SK-N-SH treated with all-trans-retinoic acid at 6 μM for 48 hours (cell line): Measurements from ENCODE around the gene SIX5.

Source experiments
- ATAC-seq: fragments of 200-7000 bp; cut with Tn5 transposase; 3 replicates; pipeline ENCODE4 v1.9.1; 2020; ENCODE audit warnings: mild to moderate bottlenecking, moderate library complexity
- ARNTL ChIP-seq: fragments of 450-650 bp; formaldehyde crosslinking; IDR thresholded peaks from 2 replicates; pipeline ENCODE4 v1.5.0; 2020; ENCODE audit warnings: low read depth, mild to moderate bottlenecking, moderate library complexity, borderline replicate concordance
- CREB5 ChIP-seq: fragments of 250-450 bp; sonication (Bioruptor Pico); IDR thresholded peaks from 2 replicates; pipeline ENCODE4 v1.5.1; 2020; ENCODE audit warnings: low read depth, mild to moderate bottlenecking, moderate library complexity
- ESRRG ChIP-seq: fragments of 250-450 bp; sonication (Bioruptor Pico); IDR thresholded peaks from 2 replicates; pipeline ENCODE4 v1.6.1; 2021; ENCODE audit warnings: mild to moderate bottlenecking
- GLIS3 ChIP-seq: fragments of 250-450 bp; sonication (Bioruptor Pico); IDR thresholded peaks from 2 replicates; pipeline ENCODE4 v1.5.0; 2020; ENCODE audit warnings: mild to moderate bottlenecking, moderate library complexity
- ISL1 ChIP-seq: fragments of 250-450 bp; sonication (Bioruptor Pico); IDR thresholded peaks from 2 replicates; pipeline ENCODE4 v2.1.2; 2022; ENCODE audit warnings: mild to moderate bottlenecking, moderate library complexity
- OSR1 ChIP-seq: fragments of 250-450 bp; sonication (Bioruptor Pico); IDR thresholded peaks from 2 replicates; pipeline ENCODE4 v1.8.0; 2022; ENCODE audit warnings: moderate library complexity, mild to moderate bottlenecking, inconsistent platforms
- POU6F1 ChIP-seq: fragments of 250-450 bp; sonication (Bioruptor Pico); IDR thresholded peaks from 2 replicates; pipeline ENCODE4 v1.8.0; 2021; ENCODE audit warnings: low read depth, mild to moderate bottlenecking, moderate library complexity, borderline replicate concordance
- PPARA ChIP-seq: fragments of 250-450 bp; sonication (Bioruptor Pico); IDR thresholded peaks from 2 replicates; pipeline ENCODE4 v1.5.0; 2020; ENCODE audit warnings: mild to moderate bottlenecking, borderline replicate concordance
- RARB ChIP-seq: fragments of 250-450 bp; sonication (Bioruptor Pico); IDR thresholded peaks from 2 replicates; pipeline ENCODE4 v1.8.0; 2021; ENCODE audit warnings: mild to moderate bottlenecking, moderate library complexity
- SNAI2 ChIP-seq: fragments of 250-450 bp; sonication (Bioruptor Pico); IDR thresholded peaks from 2 replicates; pipeline ENCODE4 v1.5.0; 2020; ENCODE audit warnings: mild to moderate bottlenecking, moderate library complexity
- TCF4 ChIP-seq: fragments of 250-450 bp; sonication (Bioruptor Pico); IDR thresholded peaks from 2 replicates; pipeline ENCODE4 v1.8.0; 2021; ENCODE audit warnings: mild to moderate bottlenecking, moderate library complexity, borderline replicate concordance
- TSHZ2 ChIP-seq: fragments of 250-450 bp; sonication (Bioruptor Pico); IDR thresholded peaks from 2 replicates; pipeline ENCODE4 v1.5.0; 2020; ENCODE audit warnings: mild to moderate bottlenecking, moderate library complexity
- ZFP30 ChIP-seq: fragments of 450-650 bp; formaldehyde crosslinking; IDR thresholded peaks from 2 replicates; pipeline ENCODE4 v1.5.0; 2022; ENCODE audit warnings: mild to moderate bottlenecking, moderate library complexity
- ZNF565 ChIP-seq: fragments of 450-650 bp; formaldehyde crosslinking; conservative IDR thresholded peaks from 2 replicates; pipeline ENCODE4 v1.5.0; 2020; ENCODE audit warnings: low read depth, mild to moderate bottlenecking, moderate library complexity
- ZNF70 ChIP-seq: fragments of 450-650 bp; formaldehyde crosslinking; IDR thresholded peaks from 2 replicates; pipeline ENCODE4 v1.5.0; 2020; ENCODE audit warnings: mild to moderate bottlenecking, moderate library complexity
- ZNF8 ChIP-seq: fragments of 450-650 bp; formaldehyde crosslinking; IDR thresholded peaks from 2 replicates; pipeline ENCODE4 v1.5.0; 2020; ENCODE audit warnings: mild to moderate bottlenecking, moderate library complexity
- TF ChIP-seq, protein P1 (sequence below): fragments of 250-450 bp; sonication (Bioruptor Pico); IDR thresholded peaks from 2 replicates; pipeline ENCODE4 v1.8.0; 2020; ENCODE audit warnings: mild to moderate bottlenecking, moderate library complexity, borderline replicate concordance

SIX5 gene

DNA sequence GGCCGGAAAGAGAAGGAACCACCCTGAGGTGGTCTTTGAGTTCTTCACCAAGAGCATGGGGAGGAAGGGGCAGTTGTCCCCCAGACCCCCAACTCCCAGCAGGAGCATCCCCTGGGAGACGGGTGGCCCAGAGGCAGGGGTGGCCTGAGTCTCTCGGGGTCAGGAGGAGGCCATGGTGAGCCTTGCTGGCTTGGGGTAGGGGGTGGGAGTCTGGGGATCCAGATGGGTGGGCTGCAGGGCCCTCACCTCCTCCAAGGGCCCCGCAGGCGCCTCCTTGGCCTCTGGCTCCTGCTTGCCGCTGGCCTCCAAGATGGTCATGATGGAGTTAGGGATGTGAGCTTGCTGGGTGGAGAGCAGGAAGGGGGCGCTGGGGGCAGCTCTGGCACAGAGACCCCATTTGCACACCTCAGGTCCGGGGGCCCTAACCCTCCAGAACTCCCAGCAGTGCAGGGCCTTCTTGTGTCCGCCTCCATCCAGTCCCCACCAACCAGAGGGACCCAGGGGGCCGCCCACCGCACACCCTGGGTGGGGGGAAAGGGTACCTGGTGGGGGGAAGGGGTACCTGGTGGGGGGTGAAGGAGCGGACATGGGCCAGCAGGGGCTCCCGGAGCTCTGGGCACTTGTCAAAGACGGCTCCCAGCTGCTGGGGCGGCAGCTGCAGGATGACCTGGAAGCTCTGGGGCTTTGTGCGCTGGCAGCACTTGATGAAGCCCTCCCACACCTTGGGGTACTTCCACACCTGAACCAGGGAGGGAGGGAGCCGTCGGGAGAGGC lies 47.4 kb upstream of the SIX5 start:
- ATAC-seq = no peak

DNA sequence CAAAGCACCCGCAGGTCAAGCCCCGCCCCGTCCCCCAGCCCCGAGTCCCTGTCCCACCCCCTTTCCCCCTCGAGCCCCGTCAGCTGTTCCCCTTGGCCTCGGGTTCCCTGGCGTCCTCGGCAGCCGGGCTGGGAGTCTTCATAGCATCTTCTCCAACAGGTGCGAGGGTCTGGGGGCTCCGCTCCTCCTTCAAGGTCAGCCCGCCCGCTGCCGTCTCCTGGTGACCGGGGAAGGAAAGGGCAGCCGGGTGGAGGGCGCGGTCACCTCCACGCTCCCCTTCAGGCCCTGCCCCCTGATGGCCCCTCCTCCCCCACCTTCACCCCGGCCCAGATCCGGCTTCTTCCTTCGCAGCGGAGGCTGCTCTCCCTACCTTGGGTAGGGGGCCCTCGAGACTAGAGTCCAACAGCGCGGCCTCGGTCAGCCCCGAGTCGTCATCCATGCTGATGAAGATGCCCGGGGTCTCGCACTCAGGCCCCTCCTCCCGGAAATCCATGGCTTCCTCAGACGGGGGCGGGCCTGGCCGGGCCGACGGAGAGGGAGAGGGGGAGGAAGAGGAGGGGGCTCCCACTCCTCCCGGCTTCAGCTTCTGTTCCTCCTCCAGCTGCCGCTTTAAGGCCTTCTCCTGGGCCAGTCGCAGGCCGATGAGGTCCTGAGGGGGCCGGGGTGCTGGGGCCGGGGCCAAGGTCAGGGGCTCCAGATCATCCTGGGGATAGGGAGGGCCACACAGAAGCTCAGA lies 46.6 kb upstream of the SIX5 start:
- TF ChIP-seq ESRRG (CRISPR knock-in tag) (no peak), POU6F1 (CRISPR knock-in tag) (no peak), ZNF70 (CRISPR knock-in tag) (no peak)
- TF ChIP-seq, all 23 proteins: peak for 0
- no peak for ATAC-seq

More for the DNA sequence above, 47.4 kb upstream of the SIX5 start:
- no peak for TF ChIP-seq ESRRG (CRISPR knock-in tag)
- TF ChIP-seq ARNTL (CRISPR knock-in tag) = no peak
- no peak for TF ChIP-seq TSHZ2 (CRISPR knock-in tag)

DNA sequence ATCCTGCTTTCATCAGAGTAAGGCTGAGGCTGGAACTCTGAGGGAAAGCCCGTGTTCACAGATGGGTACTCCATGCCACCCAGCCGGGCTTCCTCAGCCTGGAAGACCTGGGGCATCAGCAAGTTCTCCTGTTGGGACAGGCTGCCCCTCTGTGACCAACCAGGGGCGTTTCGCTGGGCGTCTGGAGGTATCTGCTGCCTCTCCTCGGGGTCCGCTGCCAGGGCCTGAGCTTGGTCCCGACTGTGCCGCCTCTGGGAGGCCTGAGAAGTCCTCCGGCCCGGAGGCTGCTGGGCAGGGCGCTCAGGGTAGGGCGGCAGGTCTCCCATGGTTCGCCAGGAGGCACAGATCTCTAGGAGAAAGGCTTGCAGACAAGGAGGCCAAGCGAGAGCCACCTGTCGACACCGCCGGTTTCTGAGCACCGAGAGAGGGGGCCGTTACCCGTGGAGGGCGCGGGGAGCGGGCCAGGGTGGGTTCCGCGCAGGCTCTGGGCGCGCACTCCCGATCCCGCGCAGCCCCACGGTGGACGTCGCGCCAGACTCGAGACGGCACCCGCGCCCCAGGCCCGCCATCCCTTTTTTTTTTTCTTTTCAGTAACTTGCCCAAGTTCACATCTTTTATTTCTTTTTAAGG lies 45.9 kb upstream of the SIX5 start, which contains the start of gene RSPH6A:
RSPH6A (minus strand) TSS at position 458 of the 630 bp plus-strand sequence; CDS start at position 326, 132 bp downstream.
- ATAC-seq = no peak
- no peak for TF ChIP-seq POU6F1 (CRISPR knock-in tag)
- TF ChIP-seq, all 23 proteins: peak for 0

GRCh38 chr19:45814166-45814780 lies 45.2 kb upstream of the SIX5 start:
- ATAC-seq = no peak
- TF ChIP-seq, protein P1, sequence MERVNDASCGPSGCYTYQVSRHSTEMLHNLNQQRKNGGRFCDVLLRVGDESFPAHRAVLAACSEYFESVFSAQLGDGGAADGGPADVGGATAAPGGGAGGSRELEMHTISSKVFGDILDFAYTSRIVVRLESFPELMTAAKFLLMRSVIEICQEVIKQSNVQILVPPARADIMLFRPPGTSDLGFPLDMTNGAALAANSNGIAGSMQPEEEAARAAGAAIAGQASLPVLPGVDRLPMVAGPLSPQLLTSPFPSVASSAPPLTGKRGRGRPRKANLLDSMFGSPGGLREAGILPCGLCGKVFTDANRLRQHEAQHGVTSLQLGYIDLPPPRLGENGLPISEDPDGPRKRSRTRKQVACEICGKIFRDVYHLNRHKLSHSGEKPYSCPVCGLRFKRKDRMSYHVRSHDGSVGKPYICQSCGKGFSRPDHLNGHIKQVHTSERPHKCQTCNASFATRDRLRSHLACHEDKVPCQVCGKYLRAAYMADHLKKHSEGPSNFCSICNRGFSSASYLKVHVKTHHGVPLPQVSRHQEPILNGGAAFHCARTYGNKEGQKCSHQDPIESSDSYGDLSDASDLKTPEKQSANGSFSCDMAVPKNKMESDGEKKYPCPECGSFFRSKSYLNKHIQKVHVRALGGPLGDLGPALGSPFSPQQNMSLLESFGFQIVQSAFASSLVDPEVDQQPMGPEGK (CRISPR knock-in tag) = no peak
- TF ChIP-seq, all 23 proteins: peak for 0

GRCh38 chr19:45812297-45812696 lies 43.2 kb upstream of the SIX5 start:
- no peak for ATAC-seq
- TF ChIP-seq ZNF70 (CRISPR knock-in tag) (no peak), ESRRG (CRISPR knock-in tag) (no peak), POU6F1 (CRISPR knock-in tag) (no peak), ZNF8 (CRISPR knock-in tag) (no peak), GLIS3 (CRISPR knock-in tag) (no peak), PPARA (no peak), ISL1 (no peak), SNAI2 (CRISPR knock-in tag) (no peak), CREB5 (CRISPR knock-in tag) (no peak), ZNF565 (CRISPR knock-in tag) (no peak), TCF4 (CRISPR knock-in tag) (no peak), OSR1 (CRISPR knock-in tag) (no peak), ZFP30 (CRISPR knock-in tag) (no peak), RARB (CRISPR knock-in tag) (no peak)
- TF ChIP-seq, protein P1 (CRISPR knock-in tag) = no peak
